ENCODE data around the gene NHS. TPM values are rescaled to one million over a fixed set of nuclear protein-coding genes. Genes with fewer than 3 reads are reported as not detected.

NHS gene
- total and polyA plus RNA-seq, 2 of the 4 experiments (the other 2 are of a cell fraction): 0.36 to 0.90 TPM

- Histone ChIP-seq H4K91ac (ENCODE audit: insufficient read depth, low read depth, low read length) (no peak overlapping the region), H3K79me1 (ENCODE audit: low read depth in 1 of 2, low read length in 2 of 2) (no peaks in the 10 kb centered on the region; a peak in 1 of 4 replicates), H3K9ac (ENCODE audit: low read depth, low read length) (no peak overlapping the region), H2BK5ac (ENCODE audit: low read depth, low read length, poor library complexity, severe bottlenecking) (no peak overlapping the region), H2BK20ac (ENCODE audit: low read depth, low read length) (no peak overlapping the region), H3K9me3 (ENCODE audit: control insufficient read depth, insufficient read depth, low read length) (no peaks in the 10 kb centered on the region), H3K4me3 (ENCODE audit: insufficient read depth, low read depth, low read length) (no peak overlapping the region), H3K14ac (replicated peaks; ENCODE audit: low read depth, low read length) (no peak overlapping the region), H4K5ac (ENCODE audit: low read depth, low read length) (no peak overlapping the region), H3K23ac (ENCODE audit: low read depth, low read length) (no peak overlapping the region), H3K27ac (ENCODE audit: insufficient read depth, low read length) (no peak overlapping the region), H2BK120ac (ENCODE audit: low read depth, low read length) (no peak overlapping the region), H2AK9ac (replicated peaks; ENCODE audit: low read depth, low read length, poor library complexity) (no peak overlapping the region), H2BK15ac (ENCODE audit: low read depth, low read length) (no peak overlapping the region), H3K9me1 (ENCODE audit: insufficient read depth, low read length) (no peaks in the 10 kb centered on the region), H3K27me3 (ENCODE audit: control insufficient read depth, insufficient read depth, low read length) (no peaks in the 10 kb centered on the region; the same call in 1 of the 2 replicates), H3K4ac (ENCODE audit: low read depth, low read length) (no peak overlapping the region), H3K4me1 (ENCODE audit: control insufficient read depth, insufficient read depth, low read length) (peaks cover 2% of the 10 kb centered on the region; the same call in 1 of the 2 replicates), H4K20me1 (ENCODE audit: insufficient read depth, low read length) (no peaks in the 10 kb centered on the region), H2AFZ (replicated peaks; ENCODE audit: low read length, poor library complexity) (peak overlapping the region; percentile 24), H2AK5ac (ENCODE audit: low read depth, low read length) (no peak overlapping the region), H3K4me2 (ENCODE audit: low read depth, low read length) (no peak overlapping the region), H4K8ac (ENCODE audit: low read depth in 2 of 2, low read length in 2 of 2) (no peak overlapping the region), H3K56ac (ENCODE audit: extremely low read depth, insufficient read depth, low read length) (no peak overlapping the region), H3K36me3 (ENCODE audit: control insufficient read depth, insufficient read depth, low read length) (no peaks in the 10 kb centered on the region), H3K18ac (ENCODE audit: low read depth, low read length) (no peak overlapping the region)
- intact Hi-C loops (cut with micrococcal nuclease) (no loop called here), in situ Hi-C loops (cut with MboI; ENCODE audit: low sequenced_read_pairs) (no loop called here), dilution Hi-C loops (cut with HindIII; ENCODE audit: low sequenced_read_pairs, unreplicated experiment) (no loop called here)
- WGBS, 2 experiments (ENCODE audit: extremely low coverage in 2 of 2, insufficient read length in 1 of 2): 40% methylated on average over 2 of the region's 5 CpGs; no CpG with 5 or more reads in 1 of the 2 experiments
- no TSS peak for BruUV-seq (replicated peaks)
- DNase-seq (peak; percentile 18), ATAC-seq (ENCODE audit: low read depth) (no peak; the same call in 1 of the 2 replicates)
- TF ChIP-seq RCOR1 (IDR thresholded peaks at IDR 0.05; ENCODE audit: insufficient replicate concordance, low read length): no peak
- TF ChIP-seq NFE2L2 (IDR thresholded peaks at IDR 0.05; ENCODE audit: low read depth, low read length): no peak
- no peak for TF ChIP-seq MAZ (IDR thresholded peaks at IDR 0.05; ENCODE audit: borderline replicate concordance, low read depth, low read length)
- no peak for TF ChIP-seq MAFK (IDR thresholded peaks at IDR 0.05; ENCODE audit: low read depth, low read length)
- TF ChIP-seq FOS (IDR thresholded peaks at IDR 0.05; ENCODE audit: low read depth, low read length): no peak
- no peak for TF ChIP-seq MXI1 (IDR thresholded peaks at IDR 0.05; ENCODE audit: borderline replicate concordance, low read depth, low read length)
- TF ChIP-seq BHLHE40 (IDR thresholded peaks at IDR 0.05; ENCODE audit: low read depth, low read length): no peak
- TF ChIP-seq, protein P1, sequence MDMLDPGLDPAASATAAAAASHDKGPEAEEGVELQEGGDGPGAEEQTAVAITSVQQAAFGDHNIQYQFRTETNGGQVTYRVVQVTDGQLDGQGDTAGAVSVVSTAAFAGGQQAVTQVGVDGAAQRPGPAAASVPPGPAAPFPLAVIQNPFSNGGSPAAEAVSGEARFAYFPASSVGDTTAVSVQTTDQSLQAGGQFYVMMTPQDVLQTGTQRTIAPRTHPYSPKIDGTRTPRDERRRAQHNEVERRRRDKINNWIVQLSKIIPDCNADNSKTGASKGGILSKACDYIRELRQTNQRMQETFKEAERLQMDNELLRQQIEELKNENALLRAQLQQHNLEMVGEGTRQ (IDR thresholded peaks at IDR 0.05; ENCODE audit: low read depth, low read length): no peak
- TF ChIP-seq POLR2A (IDR thresholded peaks at IDR 0.05; ENCODE audit: low read depth, low read length): no peak
- TF ChIP-seq SMC3 (IDR thresholded peaks at IDR 0.05; ENCODE audit: low read depth, low read length): no peak
- ChIA-PET CTCF (no interaction called here), POLR2A (ENCODE audit: unreplicated experiment) (no interaction called here)
These were observed 260.2 kb downstream of the NHS start for GRCh38 chrX:17635231-17635630.
